Spleen (tissue), 7 donors: ENCODE data around the gene IARS1.

ENCODE experiments used
- CTCF ChIP-seq, 11 experiments: fragments of 200-600 bp in 7 of 11; fragments of 450-650 bp in 4 of 11; sonication (generic) in 4 of 11; IDR thresholded peaks in 8 of 11; conservative IDR thresholded peaks in 3 of 11; 1 replicate in 7 of 11; 2 replicates in 4 of 11; pipeline versions ENCODE4 v1.4.0 to v1.8.0; 2016 to 2021; ENCODE audit warnings: antibody characterized with exemption in 11 of 11, inconsistent platforms in 4 of 11, mild to moderate bottlenecking in 1 of 11
- POLR2A ChIP-seq, 3 donors: fragments of 450-650 bp; IDR thresholded peaks; one replicate each; pipeline ENCODE4 v1.5.1; 2017; ENCODE audit warnings: antibody characterized with exemption in 3 of 3, mild to moderate bottlenecking in 1 of 3
- donor health status: DM: no; HTN: no; CAD: no; lungs with moderate emphysema.
- donor health status: DM: no; HTN: no; CAD: no.
- donor health status: DM: no; HTN: no; CAD: no.

- no peak for TF ChIP-seq POLR2A (IDR thresholded peaks at IDR 0.05)
- no peak for TF ChIP-seq CTCF (IDR thresholded peaks at IDR 0.05 in 8 of 11, conservative IDR thresholded peaks at IDR 0.05 in 3 of 11)
Observed at GRCh38 chr9:92298036-92298435, 4.5 kb upstream of the IARS1 start.
